ENCODE data around the gene CCDC88B.

CCDC88B gene

GRCh38 chr11:64339754-64340408 lies at the start of gene CCDC88B:
Gene CCDC88B (plus strand): TSS chr11:64340204. CDS start chr11:64340267, 63 bp downstream.
- peak; percentile 91 for DNase-seq

GRCh38 chr11:64290352-64291261 lies 49.4 kb upstream of the CCDC88B start:
- DNase-seq: no peak

- no peak for DNase-seq
Measured at GRCh38 chr11:64291262-64291751, 48.7 kb upstream of the CCDC88B start, which contains the start of gene KCNK4. Gene KCNK4 (plus strand): TSS chr11:64291302. CDS start chr11:64293019, 1,717 bp downstream.

- no peak for DNase-seq
Measured at GRCh38 chr11:64291752-64292459, 48.1 kb upstream of the CCDC88B start.

- no peak for DNase-seq
Measured at GRCh38 chr11:64292460-64293254, 47.3 kb upstream of the CCDC88B start.

GRCh38 chr11:64294774-64295173 lies 45.2 kb upstream of the CCDC88B start:
- no peak for DNase-seq

- DNase-seq: no peak
Measured at GRCh38 chr11:64295760-64296159, 44.2 kb upstream of the CCDC88B start.

- no peak for DNase-seq
Measured at GRCh38 chr11:64296236-64296635, 43.8 kb upstream of the CCDC88B start.

- DNase-seq: no peak
Measured at GRCh38 chr11:64296830-64297698, 42.9 kb upstream of the CCDC88B start.

GRCh38 chr11:64297699-64298358 lies 42.2 kb upstream of the CCDC88B start:
- DNase-seq: no peak

- DNase-seq: no peak
Measured at GRCh38 chr11:64298966-64299846, 40.8 kb upstream of the CCDC88B start.

- no peak for DNase-seq
Measured at GRCh38 chr11:64299847-64300648, 40.0 kb upstream of the CCDC88B start, which contains the start of gene CATSPERZ. Gene CATSPERZ (plus strand): TSS chr11:64300358. CDS start chr11:64300411, 53 bp downstream.

GRCh38 chr11:64303109-64304031 lies 36.6 kb upstream of the CCDC88B start:
- no peak for DNase-seq

GRCh38 chr11:64304032-64304315 lies 36.0 kb upstream of the CCDC88B start:
- no peak for DNase-seq

GRCh38 chr11:64304316-64305072 lies 35.5 kb upstream of the CCDC88B start:
- peak; percentile 90 to 92 for DNase-seq

- DNase-seq: peak; percentile 98 to 99
Measured at GRCh38 chr11:64305075-64305690, 34.8 kb upstream of the CCDC88B start, which contains the start of gene ESRRA. Gene ESRRA (plus strand): TSS chr11:64305524. CDS start chr11:64307180, 1,656 bp downstream.

All from CD4-positive, alpha-beta T cell treated with Interferon alpha-2 for 1 hour (primary cell).